H1 (cell line): Measurements from ENCODE around the gene PIGU. TPM values are rescaled to one million over a fixed set of nuclear protein-coding genes. Genes with fewer than 3 reads are reported as not detected.

Experiments
- CTCF ChIA-PET: fragments of 300-600 bp; sonication (Branson Sonifier 250); formaldehyde crosslinking; loops from one replicate; lab custom pipeline; 2021; ENCODE audit not compliant: partially characterized antibody; lab: Charles Lee
- POLR2A ChIA-PET: fragments of 300-600 bp; sonication (Branson Sonifier 250); formaldehyde crosslinking; loops from one replicate; lab custom pipeline; 2021; ENCODE audit warnings: inconsistent platforms; ENCODE audit not compliant: partially characterized antibody; lab: Charles Lee
- DNase-seq, 2 experiments: peaks; one replicate each; pipeline versions ENCODE4 v3.0.0 to v3.0.0-alpha.2; 2010 to 2022; ENCODE audit warnings: low spot score in 2 of 2, low read depth in 1 of 2, mixed read lengths in 1 of 2
- FAIRE-seq: peaks from 2 replicates; lab custom pipeline; 2011; peaks lifted over from hg19 to GRCh38; lab: Jason Lieb, UNC
- H2AFZ ChIP-seq: 2 replicates; pipeline ENCODE4 v1.8.1; 2012; ENCODE audit warnings: low read length, inconsistent platforms
- H2AK5ac ChIP-seq: 2 replicates; pipeline ENCODE4 v1.6.1; 2013; ENCODE audit warnings: low read depth, low read length
- H2BK120ac ChIP-seq: replicated peaks from 2 replicates; pipeline ENCODE3; 2013; ENCODE audit warnings: low read depth, low read length, inconsistent platforms
- H2BK12ac ChIP-seq: 2 replicates; pipeline ENCODE4 v1.6.1; 2013; ENCODE audit warnings: low read depth, low read length
- H2BK15ac ChIP-seq: 2 replicates; pipeline ENCODE4 v1.6.1; 2013; ENCODE audit warnings: low read length
- H2BK20ac ChIP-seq: 2 replicates; pipeline ENCODE4 v1.6.1; 2013; ENCODE audit warnings: low read length
- H2BK5ac ChIP-seq: 2 replicates; pipeline ENCODE4 v1.6.1; 2013; ENCODE audit warnings: low read depth, low read length
- H3K14ac ChIP-seq: 2 replicates; pipeline ENCODE4 v1.6.1; 2013; ENCODE audit warnings: inconsistent platforms; ENCODE audit not compliant: insufficient read length
- H3K18ac ChIP-seq: 2 replicates; pipeline ENCODE4 v1.6.1; 2013; ENCODE audit warnings: low read length; ENCODE audit errors: extremely low read depth
- H3K23ac ChIP-seq: 2 replicates; pipeline ENCODE4 v1.6.1; 2013; ENCODE audit warnings: inconsistent platforms; ENCODE audit not compliant: insufficient read length
- H3K23me2 ChIP-seq: 2 replicates; pipeline ENCODE4 v1.6.1; 2013; ENCODE audit warnings: low read depth, low read length
- H3K27ac ChIP-seq: 2 replicates; pipeline ENCODE4 v1.6.1; 2011; ENCODE audit warnings: low read depth, low read length, inconsistent platforms
- H3K27me3 ChIP-seq, 4 experiments: replicated peaks in 1 of 4; 1 replicate in 1 of 4; 2 replicates in 3 of 4; pipeline versions ENCODE4 v1.6.1 to v1.8.1; 2011 to 2013; ENCODE audit warnings: low read length in 3 of 4, mild to moderate bottlenecking in 3 of 4, inconsistent platforms in 2 of 4, mixed read lengths in 2 of 4, moderate library complexity in 1 of 4; ENCODE audit not compliant: control insufficient read depth in 3 of 4, insufficient read depth in 3 of 4; ENCODE audit errors: extremely low read depth in 1 of 4
- H3K36me3 ChIP-seq, 4 experiments: 2 replicates each; pipeline versions ENCODE4 v1.6.1 to v1.8.1; 2011 to 2013; ENCODE audit warnings: mild to moderate bottlenecking in 4 of 4, low read length in 3 of 4, moderate library complexity in 2 of 4, control low read depth in 1 of 4, inconsistent platforms in 1 of 4; ENCODE audit not compliant: insufficient read depth in 4 of 4, control insufficient read depth in 2 of 4
- H3K4ac ChIP-seq: replicated peaks from 2 replicates; pipeline ENCODE3; 2013; ENCODE audit warnings: low read length, low read depth, mixed read lengths, inconsistent platforms; ENCODE audit not compliant: insufficient read length
- H3K4me1 ChIP-seq, 4 experiments: replicated peaks in 1 of 4; 1 replicate in 1 of 4; 2 replicates in 3 of 4; pipeline versions ENCODE4 v1.6.1 to v1.8.1; 2011 to 2013; ENCODE audit warnings: low read length in 3 of 4, inconsistent platforms in 2 of 4, mixed read lengths in 1 of 4; ENCODE audit not compliant: insufficient read depth in 4 of 4, control insufficient read depth in 3 of 4
- H3K4me2 ChIP-seq, 2 experiments: 2 replicates each; pipeline versions ENCODE4 v1.6.1 to v1.8.1; 2011 to 2013; ENCODE audit warnings: low read depth in 2 of 2, low read length in 2 of 2, control low read depth in 1 of 2, inconsistent platforms in 1 of 2, mild to moderate bottlenecking in 1 of 2; ENCODE audit not compliant: insufficient read depth in 1 of 2
- H3K4me3 ChIP-seq, 4 experiments: fragments of 200-600, 300-600 bp in 1 of 4; sonication (generic), shearing (Covaris generic), sonication (Bioruptor Twin) in 1 of 4; 2 replicates each; pipeline versions ENCODE4 v1.5.1 to v1.8.1; 2011 to 2016; ENCODE audit warnings: low read length in 4 of 4, low read depth in 3 of 4, control low read depth in 2 of 4, inconsistent platforms in 2 of 4, mild to moderate bottlenecking in 2 of 4, mixed read lengths in 1 of 4, moderate library complexity in 1 of 4; ENCODE audit not compliant: insufficient read depth in 2 of 4; ENCODE audit errors: extremely low read depth in 1 of 4
- H3K56ac ChIP-seq: replicated peaks from 2 replicates; pipeline ENCODE3; 2013; ENCODE audit warnings: low read depth, mild to moderate bottlenecking, mixed read lengths, low read length, inconsistent platforms; ENCODE audit not compliant: insufficient read length
- H3K79me1 ChIP-seq: 2 replicates; pipeline ENCODE4 v1.6.1; 2013; ENCODE audit warnings: low read depth, low read length, control low read depth
- H3K79me2 ChIP-seq, 2 experiments: 2 replicates each; pipeline versions ENCODE4 v1.6.1 to v1.8.1; 2012 to 2013; ENCODE audit warnings: low read length in 2 of 2, mild to moderate bottlenecking in 2 of 2, inconsistent platforms in 1 of 2; ENCODE audit not compliant: insufficient read depth in 2 of 2, control insufficient read depth in 1 of 2
- H3K9ac ChIP-seq, 4 experiments: replicated peaks in 1 of 4; 1 replicate in 1 of 4; 2 replicates in 3 of 4; pipeline versions ENCODE4 v1.6.1 to v1.8.1; 2011 to 2013; ENCODE audit warnings: low read depth in 3 of 4, low read length in 3 of 4, control low read depth in 2 of 4, mild to moderate bottlenecking in 2 of 4, moderate library complexity in 2 of 4, inconsistent platforms in 1 of 4; ENCODE audit errors: extremely low read depth in 1 of 4
- H3K9me3 ChIP-seq, 2 experiments: 2 replicates each; pipeline versions ENCODE4 v1.6.1 to v1.8.1; 2012 to 2013; ENCODE audit warnings: mild to moderate bottlenecking in 2 of 2, moderate library complexity in 2 of 2, control low read depth in 1 of 2, inconsistent platforms in 1 of 2, low read depth in 1 of 2, low read length in 1 of 2, mixed read lengths in 1 of 2; ENCODE audit not compliant: insufficient read depth in 2 of 2
- H4K20me1 ChIP-seq, 2 experiments: replicated peaks in 1 of 2; 2 replicates each; pipeline versions ENCODE3 to v1.8.1; 2011 to 2013; ENCODE audit warnings: inconsistent platforms in 2 of 2, low read length in 2 of 2, mild to moderate bottlenecking in 1 of 2; ENCODE audit not compliant: insufficient read depth in 2 of 2, control insufficient read depth in 1 of 2
- H4K5ac ChIP-seq: 2 replicates; pipeline ENCODE4 v1.6.1; 2013; ENCODE audit warnings: low read length, low read depth, mixed read lengths, inconsistent platforms; ENCODE audit not compliant: insufficient read length
- H4K8ac ChIP-seq: 2 replicates; pipeline ENCODE4 v1.8.0; 2013; ENCODE audit warnings: mild to moderate bottlenecking, moderate library complexity, low read length, inconsistent platforms; ENCODE audit not compliant: insufficient read depth; ENCODE audit errors: extremely low read depth
- H4K91ac ChIP-seq: replicated peaks from 2 replicates; pipeline ENCODE3; 2013; ENCODE audit warnings: low read length, mixed read lengths, inconsistent platforms; ENCODE audit not compliant: insufficient read length
- ASH2L ChIP-seq: fragments of 200-600, 300-600 bp; sonication (generic); IDR thresholded peaks from one replicate; pipeline ENCODE4 v1.7.1; 2017; ENCODE audit warnings: low read length
- BACH1 ChIP-seq: IDR thresholded peaks from 2 replicates; pipeline ENCODE4 v1.6.1; 2012; ENCODE audit warnings: low read length, improper control_type of control experiment
- CREB1 ChIP-seq: IDR thresholded peaks from 2 replicates; pipeline ENCODE4 v1.6.1; 2012; ENCODE audit warnings: inconsistent platforms
- EGR1 ChIP-seq: IDR thresholded peaks from 2 replicates; pipeline ENCODE4 v1.6.1; 2011; ENCODE audit warnings: low read depth, low read length, borderline replicate concordance
- FOSL1 ChIP-seq: IDR thresholded peaks from 2 replicates; pipeline ENCODE4 v1.6.1; 2011; ENCODE audit warnings: mild to moderate bottlenecking, low read depth, low read length, moderate library complexity; ENCODE audit not compliant: insufficient read depth
- GABPA ChIP-seq: IDR thresholded peaks from 2 replicates; pipeline ENCODE4 v1.6.1; 2011; ENCODE audit warnings: mild to moderate bottlenecking, low read length, moderate library complexity, borderline replicate concordance; ENCODE audit not compliant: insufficient read depth
- JUND ChIP-seq: IDR thresholded peaks from 2 replicates; pipeline ENCODE4 v1.6.1; 2011; ENCODE audit warnings: mild to moderate bottlenecking, improper control_type of control experiment, low read length
- KDM4A ChIP-seq: IDR thresholded peaks from one replicate; pipeline ENCODE4 v1.7.1; 2012; ENCODE audit warnings: low read depth, mild to moderate bottlenecking, moderate library complexity, low read length, inconsistent platforms; ENCODE audit not compliant: severe bottlenecking
- PHF8 ChIP-seq: fragments of 200-600 bp; sonication (generic); conservative IDR thresholded peaks from 2 replicates; pipeline ENCODE4 v1.7.1; 2012; ENCODE audit warnings: low read depth, mild to moderate bottlenecking, inconsistent platforms, low read length, moderate library complexity
- POLR2A ChIP-seq, 2 experiments: IDR thresholded peaks; 1 replicate in 1 of 2; 2 replicates in 1 of 2; pipeline ENCODE4 v1.6.1; 2011; ENCODE audit warnings: low read depth in 2 of 2, low read length in 2 of 2, mild to moderate bottlenecking in 2 of 2; ENCODE audit errors: control extremely low read depth in 1 of 2
- RAD21 ChIP-seq, 2 experiments: IDR thresholded peaks in 1 of 2; conservative IDR thresholded peaks in 1 of 2; 2 replicates each; pipeline ENCODE4 v1.6.1; 2011; ENCODE audit warnings: low read depth in 2 of 2, low read length in 2 of 2, improper control_type of control experiment in 1 of 2, inconsistent platforms in 1 of 2, mild to moderate bottlenecking in 1 of 2, moderate library complexity in 1 of 2
- RFX5 ChIP-seq: IDR thresholded peaks from 2 replicates; pipeline ENCODE4 v1.6.1; 2011; ENCODE audit warnings: low read depth, low read length, improper control_type of control experiment, borderline replicate concordance
- RNF2 ChIP-seq: fragments of 200-900, 300-1000 bp; sonication (generic); IDR thresholded peaks from 2 replicates; pipeline ENCODE4 v1.7.1; 2016; ENCODE audit warnings: borderline replicate concordance, low read depth, mild to moderate bottlenecking, antibody characterized with exemption, low read length; ENCODE audit not compliant: poor library complexity, severe bottlenecking; ENCODE audit errors: missing control alignments
- SIRT6 ChIP-seq: IDR thresholded peaks from one replicate; pipeline ENCODE4 v1.7.1; 2012; ENCODE audit warnings: low read length, inconsistent platforms
- SRF ChIP-seq: IDR thresholded peaks from 2 replicates; pipeline ENCODE4 v1.6.1; 2011; ENCODE audit warnings: mild to moderate bottlenecking, low read depth, low read length, moderate library complexity
- WGBS, 2 experiments: shearing (Covaris generic) in 1 of 2; methylation state at CpG; one replicate each; pipeline versions ENCODE4 v1.1.6 to v1.1.7; 2013 to 2015; ENCODE audit warnings: low lambda C conversion rate in 2 of 2, mixed read lengths in 2 of 2, inconsistent platforms in 1 of 2, low coverage in 1 of 2, missing lambda C conversion rate in 1 of 2; ENCODE audit not compliant: insufficient replicate concordance in 2 of 2, insufficient coverage in 1 of 2, insufficient read length in 1 of 2; ENCODE audit errors: extremely low coverage in 1 of 2, missing lambda C conversion rate in 1 of 2; 5-methylcytosine and 5-hydroxymethylcytosine counted together
- polyA plus RNA-seq, 7 experiments: library from polyadenylated mRNA; depleted of rRNA in 3 of 7; stranded (reverse) in 5 of 7; unstranded in 2 of 7; fragments of >200 nt in 5 of 7; fragments of 200-250 nt in 2 of 7; gene quantifications; 1 replicate in 5 of 7; 2 replicates in 1 of 7; 4 replicates in 1 of 7; pipeline versions ENCODE4 v1.2.1 to v1.2.3, GENCODE V29; 2011 to 2013; ENCODE audit warnings: missing spikeins in 2 of 7, mixed read lengths in 2 of 7
- total RNA-seq: library from RNA; stranded (reverse); fragmentation: NEBNext Ultra II Directional; extraction: Animal tissue kit (Norgen Biotek cat#: 25700); gene quantifications from 2 replicates; pipeline ENCODE4 v1.2.1, GENCODE V29; 2021

PIGU gene
- total and polyA plus RNA-seq, 2 of the 8 experiments (the other 6 are each of a cell fraction or from before 2014, with no cell fraction given): 28.3 to 117 TPM

GRCh38 chr20:34585019-34585418 is 91.9 kb downstream of the PIGU start:
- Histone ChIP-seq H2BK15ac (no peak overlapping the region), H3K9ac (no peak overlapping the region), H3K36me3 (0 out of 8 replicates have a peak, but pooled peaks cover 0 to 3% (median 0%) of the 10 kb centered on the region in 4 experiments), H3K27me3 (no peaks in the 10 kb centered on the region), H3K23ac (no peak overlapping the region), H2AFZ (no peak overlapping the region), H4K91ac (no peak overlapping the region), H2BK20ac (no peak overlapping the region), H3K4me2 (no peak overlapping the region), H3K79me1 (no peaks in the 10 kb centered on the region), H2BK5ac (no peak overlapping the region), H3K27ac (no peak overlapping the region), H3K18ac (no peak overlapping the region), H3K23me2 (no peaks in the 10 kb centered on the region), H3K56ac (no peak overlapping the region), H3K4me1 (no peaks in the 10 kb centered on the region; a peak in 1 of 7 replicates), H3K14ac (no peak overlapping the region), H3K4ac (no peak overlapping the region), H2BK120ac (no peak overlapping the region), H4K8ac (no peak overlapping the region), H4K20me1 (peaks cover 2 to 3% of the 10 kb centered on the region in 2 experiments), H2BK12ac (no peak overlapping the region), H2AK5ac (no peak overlapping the region), H3K4me3 (no peak overlapping the region), H4K5ac (no peak overlapping the region), H3K79me2 (no peaks in the 10 kb centered on the region), H3K9me3 (no peaks in the 10 kb centered on the region)
- WGBS, 2 experiments: 92% methylated on average over 5 of the region's 5 CpGs; no CpG with 5 or more reads in 1 of the 2 experiments
- DNase-seq: no peak
- FAIRE-seq: no peak
- ChIA-PET CTCF (interaction anchor here (0.7 kb wide), 1 partner anchor 123 kb away, joined by 3 read pairs; no protein-coding TSS in a partner anchor), POLR2A (no interaction called here)
- no peak for TF ChIP-seq ASH2L
- no peak for TF ChIP-seq RNF2
- TF ChIP-seq CREB1: no peak
- TF ChIP-seq BACH1: no peak
- TF ChIP-seq RAD21 (IDR thresholded peaks at IDR 0.05 in 1 of 2, conservative IDR thresholded peaks at IDR 0.05 in 1 of 2; ENCODE audit: low read depth in 2 of 2, low read length in 2 of 2): no peak
- no peak for TF ChIP-seq GABPA
- no peak for TF ChIP-seq POLR2A (IDR thresholded peaks at IDR 0.05; ENCODE audit: control extremely low read depth in 1 of 2, low read depth in 2 of 2, low read length in 2 of 2)
- TF ChIP-seq EGR1: no peak
- no peak for TF ChIP-seq SRF
- no peak for TF ChIP-seq SIRT6
- TF ChIP-seq PHF8: no peak
- no peak for TF ChIP-seq FOSL1
- TF ChIP-seq RFX5: no peak
- no peak for TF ChIP-seq JUND
- no peak for TF ChIP-seq KDM4A
